ENCODE data around the gene TRAPPC2L. TPM values are rescaled to one million over a fixed set of nuclear protein-coding genes. Genes with fewer than 3 reads are reported as not detected.

Gene TRAPPC2L
- total RNA-seq, 3 donors from 2014 or later: 32.1 to 37.8 (median 34.4) TPM

- intact Hi-C loops (cut with DNase I; ENCODE audit: low total_unique reads): no loop called here
- no peak for DNase-seq (ENCODE audit: low spot score in 2 of 2)
- TF ChIP-seq POLR2A (IDR thresholded peaks at IDR 0.05): no peak
- TF ChIP-seq POLR2AphosphoS5 (IDR thresholded peaks at IDR 0.05): no peak
- no peak for TF ChIP-seq CTCF (IDR thresholded peaks at IDR 0.05)
- no peaks in the 10 kb centered on the region for H3K9me3 ChIP-seq
- H3K36me3 ChIP-seq: no peaks in the 10 kb centered on the region
- no peaks in the 10 kb centered on the region for H3K27me3 ChIP-seq
- H3K4me1 ChIP-seq: no peaks in the 10 kb centered on the region
- H3K27ac ChIP-seq: no peak overlapping the region
- no peak overlapping the region for H3K4me3 ChIP-seq
Measured at GRCh38 chr16:88883117-88883895, 26.4 kb downstream of the TRAPPC2L start.

- intact Hi-C loops (cut with DNase I; ENCODE audit: low total_unique reads): no loop called here
- H3K36me3 ChIP-seq: no peaks in the 10 kb centered on the region
- H3K27ac ChIP-seq: no peak overlapping the region
- no peaks in the 10 kb centered on the region for H3K9me3 ChIP-seq
- TF ChIP-seq POLR2AphosphoS5 (IDR thresholded peaks at IDR 0.05): no peak
- H3K27me3 ChIP-seq: no peaks in the 10 kb centered on the region
- DNase-seq (ENCODE audit: low spot score in 2 of 2): no peak
- H3K4me1 ChIP-seq: no peaks in the 10 kb centered on the region
- H3K4me3 ChIP-seq: no peak overlapping the region
Measured at GRCh38 chr16:88883946-88884345, 27.0 kb downstream of the TRAPPC2L start.

- Histone ChIP-seq H3K4me3 (no peak overlapping the region), H3K9me3 (no peaks in the 10 kb centered on the region), H3K36me3 (no peaks in the 10 kb centered on the region), H3K27ac (no peak overlapping the region), H3K27me3 (no peaks in the 10 kb centered on the region), H3K4me1 (no peaks in the 10 kb centered on the region)
- intact Hi-C loops (cut with DNase I; ENCODE audit: low total_unique reads): no loop called here
- DNase-seq (ENCODE audit: low spot score in 2 of 2): no peak
- no peak for TF ChIP-seq POLR2AphosphoS5 (IDR thresholded peaks at IDR 0.05)
- TF ChIP-seq CTCF (IDR thresholded peaks at IDR 0.05): no peak
- TF ChIP-seq POLR2A (IDR thresholded peaks at IDR 0.05): no peak
Measured at GRCh38 chr16:88884569-88885271, 27.8 kb downstream of the TRAPPC2L start.

- H3K4me3 ChIP-seq: no peak overlapping the region
- no peak for DNase-seq (ENCODE audit: low spot score in 2 of 2)
- H3K36me3 ChIP-seq: no peaks in the 10 kb centered on the region
- no peaks in the 10 kb centered on the region for H3K27me3 ChIP-seq
- TF ChIP-seq POLR2AphosphoS5 (IDR thresholded peaks at IDR 0.05) (no peak), POLR2A (IDR thresholded peaks at IDR 0.05) (no peak), CTCF (IDR thresholded peaks at IDR 0.05) (no peak)
- intact Hi-C loops (cut with DNase I; ENCODE audit: low total_unique reads): loop anchor here (1.0 kb wide), 1 partner anchor 44 kb away; no protein-coding TSS in a partner anchor
- no peaks in the 10 kb centered on the region for H3K9me3 ChIP-seq
- peak overlapping the region in 1 of 2 donors; percentile 84 for H3K27ac ChIP-seq
- H3K4me1 ChIP-seq: no peaks in the 10 kb centered on the region
Measured at GRCh38 chr16:88885693-88886280, 28.9 kb downstream of the TRAPPC2L start.

- Histone ChIP-seq H3K4me3 (peak overlapping the region in 1 of 3 donors; percentile 8), H3K27ac (peak overlapping the region in 1 of 2 donors; percentile 84), H3K27me3 (no peaks in the 10 kb centered on the region), H3K36me3 (no peaks in the 10 kb centered on the region), H3K4me1 (no peaks in the 10 kb centered on the region), H3K9me3 (no peaks in the 10 kb centered on the region)
- no peak for TF ChIP-seq POLR2AphosphoS5 (IDR thresholded peaks at IDR 0.05)
- no peak for DNase-seq (ENCODE audit: low spot score in 2 of 2)
- intact Hi-C loops (cut with DNase I; ENCODE audit: low total_unique reads): loop anchor here (1.0 kb wide), 1 partner anchor 45 kb away; no protein-coding TSS in a partner anchor
Measured at GRCh38 chr16:88886420-88886844, 29.5 kb downstream of the TRAPPC2L start.
